Activated CD4-positive, alpha-beta T cell treated with anti-CD3 and anti-CD28 coated beads, Interleukin-2, amount 10 ng/mL, durations not matched to agents 7 days and 5 days (primary cell): Measurements from ENCODE around the gene EDAR. TPM values are rescaled to one million over a fixed set of nuclear protein-coding genes. Genes with fewer than 3 reads are reported as not detected.

Source experiments
- CTCF ChIA-PET: fragments of 350-600 bp; sonication (Branson Sonifier 250); formaldehyde crosslinking; loops from one replicate; lab custom pipeline; 2021; ENCODE audit warnings: antibody characterized with exemption; lab: Charles Lee
- POLR2A ChIA-PET: fragments of 350-600 bp; sonication (Branson Sonifier 250); formaldehyde crosslinking; loops from one replicate; lab custom pipeline; 2021; ENCODE audit warnings: antibody characterized with exemption; lab: Charles Lee
- DNase-seq: peaks from one replicate; pipeline ENCODE4 v3.0.0-alpha.2; 2020
- H3K27ac Mint-ChIP-seq: one replicate; pipeline ENCODE4 v1.8.0; 2021; ENCODE audit warnings: mild to moderate bottlenecking, moderate library complexity, mixed read lengths
- H3K27me3 Mint-ChIP-seq: one replicate; pipeline ENCODE4 v1.8.0; 2021; ENCODE audit warnings: mixed read lengths
- H3K36me3 Mint-ChIP-seq: one replicate; pipeline ENCODE4 v1.8.0; 2021; ENCODE audit warnings: low read depth, mixed read lengths
- H3K4me1 Mint-ChIP-seq: one replicate; pipeline ENCODE4 v1.8.0; 2021; ENCODE audit warnings: mixed read lengths
- H3K4me3 Mint-ChIP-seq: one replicate; pipeline ENCODE4 v1.8.0; 2021; ENCODE audit warnings: mild to moderate bottlenecking, moderate library complexity, mixed read lengths
- H3K9me3 Mint-ChIP-seq: one replicate; pipeline ENCODE4 v1.8.0; 2021; ENCODE audit warnings: mixed read lengths
- total RNA-seq, 2 experiments: library from RNA; stranded (reverse); gene quantifications; one replicate each; pipeline ENCODE4 v1.2.3, GENCODE V29; 2021

The EDAR gene
- total RNA-seq, 2 experiments from 2014 or later = 0.87 TPM

DNA sequence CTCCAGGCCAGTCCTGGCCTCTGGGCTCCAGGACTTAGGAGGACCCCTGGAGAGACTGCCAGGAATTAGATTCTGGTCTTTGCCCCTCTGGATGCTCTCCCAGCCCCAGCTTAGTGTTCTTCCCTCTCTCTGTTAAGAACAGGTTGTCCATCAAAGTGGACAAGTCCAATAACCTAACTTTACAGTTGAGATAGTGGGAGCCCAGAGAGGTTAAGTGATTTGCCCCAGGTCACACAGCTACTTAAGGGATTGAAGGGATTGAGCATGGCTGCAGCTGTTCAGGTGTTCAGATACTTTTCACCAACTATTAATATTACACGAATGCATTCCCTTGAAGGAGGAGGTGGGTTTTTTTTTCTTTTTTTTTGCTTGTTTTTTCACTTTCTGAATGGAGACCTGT lies 57.6 kb downstream of the EDAR start:
- POLR2A ChIA-PET = no interaction called here
- H3K4me3 Mint-ChIP-seq = no peak overlapping the region
- no peaks in the 10 kb centered on the region for H3K27me3 Mint-ChIP-seq
- CTCF ChIA-PET = no interaction called here
- no peaks in the 10 kb centered on the region for H3K4me1 Mint-ChIP-seq
- no peak for DNase-seq
- H3K27ac Mint-ChIP-seq = peak overlapping the region; percentile 11
- H3K9me3 Mint-ChIP-seq = no peaks in the 10 kb centered on the region
- no peaks in the 10 kb centered on the region for H3K36me3 Mint-ChIP-seq

DNA sequence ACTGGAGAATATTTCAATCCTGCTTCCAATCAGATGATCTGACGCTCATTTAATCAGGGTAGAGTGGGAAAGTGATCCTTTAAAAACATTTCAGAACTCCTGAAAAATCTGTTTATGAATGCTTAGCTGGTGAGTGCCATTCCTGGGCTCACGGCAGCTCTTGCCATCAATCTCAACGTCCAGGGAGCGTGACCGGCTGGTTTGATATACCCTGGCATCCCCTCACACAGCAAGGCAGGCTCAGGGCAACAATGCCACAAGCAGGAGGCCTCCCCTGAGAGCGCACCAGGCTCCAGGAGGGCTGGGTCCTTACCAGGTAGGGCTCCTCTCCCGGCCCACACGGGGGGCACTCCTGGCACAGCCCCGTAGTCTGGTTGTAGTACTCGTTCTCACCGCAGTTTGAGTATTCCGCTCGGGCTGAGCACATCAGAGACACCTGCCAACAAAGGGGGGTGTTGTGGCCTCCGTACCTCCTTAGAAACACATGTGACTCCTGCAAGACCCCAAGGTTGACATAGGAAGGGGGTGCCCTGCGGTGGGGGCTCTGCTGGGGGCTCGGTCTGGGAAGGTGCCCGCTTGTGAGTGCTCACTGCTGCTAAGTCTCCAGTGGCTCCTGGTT lies 59.1 kb downstream of the EDAR start:
- Mint-ChIP-seq H3K4me1 (no peaks in the 10 kb centered on the region), H3K9me3 (no peaks in the 10 kb centered on the region), H3K27ac (no peak overlapping the region), H3K36me3 (no peaks in the 10 kb centered on the region), H3K4me3 (no peak overlapping the region), H3K27me3 (no peaks in the 10 kb centered on the region)
- ChIA-PET CTCF (interaction anchor here (1.0 kb wide), 1 partner anchor 57 kb away, joined by 3 read pairs; no protein-coding TSS in a partner anchor), POLR2A (no interaction called here)
- DNase-seq = no peak

DNA sequence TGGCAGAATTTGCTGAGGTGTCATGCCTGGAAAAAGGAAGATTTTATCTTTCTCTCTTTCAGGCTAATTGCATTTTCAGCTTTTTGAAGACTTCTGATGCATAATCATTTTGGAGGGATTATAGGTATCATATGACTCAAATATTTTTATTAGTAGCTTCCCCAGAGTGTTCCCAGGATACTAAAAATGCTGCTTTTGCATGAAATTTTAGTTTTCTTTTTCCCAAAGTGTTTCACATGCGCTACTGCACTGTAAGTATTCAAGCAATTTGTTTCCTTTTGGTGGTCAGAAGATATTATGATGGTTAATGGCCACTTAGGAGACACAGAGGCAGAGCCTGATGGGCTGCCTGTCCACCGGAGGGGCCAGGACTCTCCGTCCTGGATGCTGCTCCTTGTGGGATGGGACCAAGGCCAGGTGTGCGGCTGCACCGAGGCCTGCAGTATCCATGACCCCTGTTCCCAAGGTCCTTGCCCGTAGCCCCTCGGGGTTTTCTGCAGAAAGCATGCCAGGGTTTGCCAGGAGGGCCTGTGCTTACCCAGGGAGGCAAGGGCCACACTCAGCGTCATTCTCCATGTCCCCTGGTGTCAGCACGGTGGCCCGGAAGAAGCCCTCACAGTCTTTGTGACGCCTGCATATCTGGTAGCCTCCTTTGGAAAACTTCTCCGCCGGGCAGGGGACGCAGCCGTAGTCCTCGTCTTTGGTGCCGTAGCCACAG lies 60.2 kb downstream of the EDAR start:
- CTCF ChIA-PET = interaction anchor here (0.5 to 1.0 kb wide), 2 partner anchors 70 to 612 kb away, joined by 3 to 5 read pairs; no protein-coding TSS in a partner anchor
- POLR2A ChIA-PET = no interaction called here
- Mint-ChIP-seq H3K4me3 (no peak overlapping the region), H3K27ac (no peak overlapping the region), H3K36me3 (no peaks in the 10 kb centered on the region), H3K4me1 (no peaks in the 10 kb centered on the region), H3K9me3 (no peaks in the 10 kb centered on the region), H3K27me3 (no peaks in the 10 kb centered on the region)
- DNase-seq = no peak

DNA sequence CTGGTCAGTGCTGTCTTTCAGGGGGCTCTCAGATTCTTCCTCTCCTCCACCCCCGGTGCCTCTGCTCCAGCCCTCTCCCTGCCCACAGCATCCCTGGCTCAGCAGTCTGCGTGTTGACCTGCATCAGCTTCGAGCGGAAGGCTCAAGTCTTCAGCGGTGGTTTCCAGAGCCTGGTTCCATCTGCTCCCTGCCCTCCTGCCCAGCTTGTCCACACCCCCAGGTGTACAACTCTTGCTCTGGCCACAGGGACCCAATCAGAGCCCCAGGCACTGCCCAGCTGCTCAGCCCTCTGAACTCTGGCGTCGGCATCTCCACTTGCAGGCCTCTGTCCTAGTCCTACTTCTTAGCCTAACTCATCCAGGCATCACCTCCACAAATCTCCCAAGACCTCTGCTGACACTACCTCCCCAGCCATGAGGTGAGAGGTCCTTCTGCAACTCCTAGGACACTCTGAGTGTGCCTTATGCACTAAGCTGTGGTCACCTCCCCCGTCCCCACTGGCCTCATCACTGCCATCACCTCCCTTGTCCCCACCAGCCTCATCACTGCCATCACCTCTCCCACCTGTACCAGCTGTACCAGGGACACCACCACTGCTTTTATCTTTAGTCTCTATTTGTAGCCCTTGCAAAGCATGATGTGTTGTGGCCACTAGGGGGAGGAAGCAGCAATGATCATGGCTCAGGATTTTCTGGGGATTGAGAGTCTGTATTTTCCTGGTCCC lies 60.9 kb downstream of the EDAR start:
- Mint-ChIP-seq H3K27me3 (no peaks in the 10 kb centered on the region), H3K27ac (peak overlapping the region; percentile 4), H3K4me3 (no peak overlapping the region), H3K4me1 (no peaks in the 10 kb centered on the region), H3K9me3 (no peaks in the 10 kb centered on the region), H3K36me3 (no peaks in the 10 kb centered on the region)
- peak; percentile 60 for DNase-seq
- CTCF ChIA-PET = interaction anchor here (1.0 kb wide), 1 partner anchor 71 kb away, joined by 3 read pairs; no protein-coding TSS in a partner anchor
- POLR2A ChIA-PET = no interaction called here

DNA sequence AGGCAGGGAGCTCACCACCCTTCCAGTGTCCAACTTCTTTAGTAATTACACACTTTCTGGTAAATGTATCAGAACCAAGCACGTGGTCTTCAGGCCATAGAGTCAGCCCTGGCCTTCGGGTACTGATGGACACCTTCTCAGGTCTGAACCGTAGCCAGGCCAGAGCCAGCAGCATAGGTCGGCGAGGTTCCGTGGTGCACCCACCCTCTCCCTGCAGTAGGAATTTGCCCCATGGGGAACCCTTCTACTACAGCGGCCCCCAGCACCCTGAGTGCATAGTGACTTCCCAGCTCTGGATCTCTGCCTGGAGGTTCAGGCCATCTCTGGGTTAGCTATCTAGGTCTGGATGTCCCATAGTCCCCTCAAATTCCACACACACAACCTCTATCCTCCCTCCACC lies 61.6 kb downstream of the EDAR start:
- POLR2A ChIA-PET = interaction anchor here (0.5 kb wide), 1 partner anchor 41 kb away, joined by 5 read pairs; no protein-coding TSS in a partner anchor
- CTCF ChIA-PET = no interaction called here
- Mint-ChIP-seq H3K27ac (peak overlapping the region; percentile 4), H3K4me1 (no peaks in the 10 kb centered on the region), H3K27me3 (no peaks in the 10 kb centered on the region), H3K9me3 (no peaks in the 10 kb centered on the region), H3K4me3 (no peak overlapping the region), H3K36me3 (no peaks in the 10 kb centered on the region)
- no peak for DNase-seq

DNA sequence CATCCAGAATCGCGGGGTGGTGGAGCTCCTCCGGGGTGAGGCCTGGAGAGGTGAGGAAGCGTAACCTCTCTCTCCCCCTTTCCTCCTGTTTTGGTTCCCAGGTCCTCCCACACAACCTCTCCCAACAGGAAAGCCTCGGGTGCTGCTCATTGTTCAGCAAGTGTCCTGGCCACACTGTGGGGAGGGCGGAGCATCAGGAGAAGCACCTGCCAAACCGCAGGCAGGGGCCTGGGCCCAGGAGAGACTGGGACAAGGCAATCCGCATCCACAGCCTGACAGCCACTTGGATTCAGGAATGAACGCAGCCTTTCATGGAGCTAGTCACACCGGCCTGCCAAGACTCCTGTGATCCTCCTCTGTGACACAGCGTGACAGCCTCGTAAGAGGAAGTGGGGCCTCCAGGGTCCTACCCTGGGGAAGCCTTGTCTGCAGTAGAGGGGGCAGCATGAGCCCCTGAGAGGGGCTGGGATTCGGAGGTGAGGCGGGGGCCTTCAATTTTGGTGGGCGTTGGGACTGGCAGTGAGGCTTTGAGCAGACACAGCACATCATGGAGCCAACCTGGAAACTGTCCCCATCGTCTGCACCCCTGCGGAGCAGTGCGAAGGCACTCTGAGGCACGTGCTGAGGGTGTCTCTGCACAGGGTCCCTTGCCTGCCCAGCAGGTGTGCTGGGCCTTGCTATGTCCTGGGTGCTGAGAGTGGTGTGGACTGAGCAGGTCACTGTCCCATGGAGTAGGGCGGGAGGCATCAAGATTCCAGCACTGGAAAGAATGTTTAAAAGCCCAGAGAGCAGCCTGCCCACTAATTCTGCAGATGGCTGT lies 62.2 kb downstream of the EDAR start:
- no peak overlapping the region for H3K4me3 Mint-ChIP-seq
- H3K9me3 Mint-ChIP-seq = no peaks in the 10 kb centered on the region
- no peaks in the 10 kb centered on the region for H3K4me1 Mint-ChIP-seq
- POLR2A ChIA-PET = interaction anchor here (0.5 kb wide), 1 partner anchor 42 kb away, joined by 5 read pairs; no protein-coding TSS in a partner anchor
- H3K36me3 Mint-ChIP-seq = no peaks in the 10 kb centered on the region
- no peaks in the 10 kb centered on the region for H3K27me3 Mint-ChIP-seq
- H3K27ac Mint-ChIP-seq = no peak overlapping the region
- DNase-seq = no peak
- CTCF ChIA-PET = no interaction called here

DNA sequence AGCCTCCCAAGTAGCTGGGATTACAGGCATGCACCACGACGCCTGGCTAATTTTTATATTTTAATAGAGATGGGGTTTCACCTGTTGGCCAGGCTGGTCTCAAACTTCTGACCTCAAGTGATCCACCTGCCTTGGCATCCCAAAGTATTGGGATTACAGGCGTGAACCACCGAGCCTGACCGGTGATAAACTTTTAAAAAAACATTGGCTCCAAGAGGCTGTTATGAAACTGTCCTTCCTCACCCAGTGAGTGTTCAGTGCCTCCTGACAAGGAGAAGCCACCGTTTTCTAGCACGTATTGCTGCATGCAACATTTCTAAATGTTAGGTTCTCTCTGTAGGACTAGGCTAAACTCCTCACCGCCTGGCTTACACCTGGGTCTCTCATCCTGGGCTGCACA lies 63.3 kb downstream of the EDAR start:
- Mint-ChIP-seq H3K36me3 (no peaks in the 10 kb centered on the region), H3K4me1 (no peaks in the 10 kb centered on the region), H3K27me3 (no peaks in the 10 kb centered on the region), H3K27ac (no peak overlapping the region), H3K9me3 (no peaks in the 10 kb centered on the region), H3K4me3 (no peak overlapping the region)
- POLR2A ChIA-PET = no interaction called here
- DNase-seq = no peak
- CTCF ChIA-PET = no interaction called here

DNA sequence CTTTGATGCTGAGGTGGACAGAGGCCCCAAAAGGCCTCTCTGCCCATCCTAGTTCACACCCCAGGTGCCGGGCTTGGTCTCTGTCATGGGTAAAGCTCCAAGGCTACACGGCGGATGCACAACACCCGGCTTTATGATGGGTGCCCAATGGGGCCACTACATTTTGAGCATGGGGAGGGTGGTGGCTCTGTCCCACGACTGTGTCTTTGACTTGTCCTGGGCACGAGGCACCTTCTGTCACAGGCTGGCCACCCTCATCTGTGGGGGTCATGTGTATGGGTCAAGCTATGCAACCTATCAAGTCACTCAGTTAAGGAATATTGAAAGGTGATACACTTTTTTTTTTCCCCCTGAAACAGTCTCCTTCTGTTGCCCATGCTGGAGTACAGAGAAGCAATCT lies 63.7 kb downstream of the EDAR start:
- Mint-ChIP-seq H3K9me3 (no peaks in the 10 kb centered on the region), H3K27ac (no peak overlapping the region), H3K4me1 (no peaks in the 10 kb centered on the region), H3K4me3 (no peak overlapping the region), H3K36me3 (no peaks in the 10 kb centered on the region), H3K27me3 (no peaks in the 10 kb centered on the region)
- POLR2A ChIA-PET = no interaction called here
- DNase-seq = no peak
- CTCF ChIA-PET = no interaction called here

DNA sequence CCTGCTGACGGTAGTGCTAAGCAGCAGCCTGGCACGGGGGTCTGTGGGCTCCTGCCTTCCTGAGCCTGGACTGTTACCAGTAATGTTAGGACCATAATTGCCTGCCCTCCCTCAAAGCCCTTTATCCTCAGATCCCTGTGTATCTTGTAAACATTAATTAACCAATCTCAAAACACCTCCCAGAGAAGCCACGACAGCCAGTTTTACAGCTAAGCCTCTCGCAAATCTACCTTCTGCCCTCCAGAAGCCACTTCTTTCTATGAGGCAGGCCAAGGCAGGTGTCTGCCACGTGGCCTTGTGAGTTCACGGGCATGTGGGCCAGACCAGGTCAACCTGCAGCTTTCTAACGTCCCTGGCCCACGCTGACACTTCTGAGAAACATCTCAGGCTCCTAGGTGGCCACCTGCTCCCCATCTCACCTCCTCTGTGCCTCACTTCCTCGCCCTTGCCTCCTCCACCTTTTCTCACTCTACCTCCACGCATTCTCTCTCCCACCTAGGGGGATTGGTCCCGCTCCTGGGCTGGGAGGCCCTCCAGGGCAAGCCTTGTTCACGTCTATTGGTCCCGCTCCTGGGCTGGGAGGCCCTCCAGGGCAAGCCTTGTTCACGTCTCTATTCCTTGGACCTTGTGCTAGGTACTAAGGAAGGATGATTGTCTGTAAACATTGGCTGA lies 64.3 kb downstream of the EDAR start:
- ChIA-PET CTCF (no interaction called here), POLR2A (no interaction called here)
- Mint-ChIP-seq H3K36me3 (no peaks in the 10 kb centered on the region), H3K4me3 (no peak overlapping the region), H3K9me3 (no peaks in the 10 kb centered on the region), H3K27ac (no peak overlapping the region), H3K27me3 (no peaks in the 10 kb centered on the region), H3K4me1 (no peaks in the 10 kb centered on the region)
- DNase-seq = no peak

DNA sequence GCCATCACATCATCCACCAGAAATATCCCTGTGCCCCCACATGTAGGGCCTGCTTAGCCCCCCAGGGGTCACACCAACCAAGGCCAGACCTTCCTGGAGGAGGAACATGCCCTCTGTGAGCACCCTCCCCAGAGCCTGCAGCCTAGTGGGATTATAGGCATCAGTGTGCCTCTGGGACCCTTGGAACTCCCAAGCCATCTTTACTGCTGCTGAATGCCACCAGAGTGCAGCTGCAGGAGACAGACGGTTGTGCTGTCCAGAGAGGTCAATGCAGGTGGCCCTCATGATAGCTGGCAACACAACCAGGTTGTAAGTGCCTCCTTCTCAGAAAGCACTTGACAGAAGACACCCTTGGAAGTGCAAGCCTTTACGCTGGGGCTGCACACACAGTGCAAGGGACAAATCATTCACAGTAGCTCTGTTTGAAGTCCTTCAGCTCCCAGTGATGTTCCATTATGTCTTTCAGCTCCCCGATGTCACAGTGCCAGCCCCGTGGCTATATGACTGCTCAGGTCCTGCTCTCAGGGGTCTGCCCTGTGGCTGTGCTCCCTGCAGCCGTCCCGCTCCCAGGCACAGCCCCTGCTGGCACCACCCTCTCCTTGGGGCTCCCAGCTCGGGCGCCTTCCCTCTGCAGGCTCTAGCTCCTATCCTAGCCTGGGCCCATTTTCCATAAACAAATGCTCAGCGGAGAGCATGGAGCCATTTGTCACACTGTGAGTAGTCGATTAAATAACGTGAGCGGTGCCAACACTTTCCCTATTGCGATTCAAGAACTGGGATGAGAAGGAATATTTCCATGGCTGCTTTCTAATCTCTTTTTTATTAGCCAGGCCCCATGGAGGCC lies 65.1 kb downstream of the EDAR start:
- POLR2A ChIA-PET = no interaction called here
- CTCF ChIA-PET = interaction anchor here (1.0 to 1.1 kb wide), 2 partner anchors 9 to 12 kb away, joined by 3 read pairs; no protein-coding TSS in a partner anchor
- Mint-ChIP-seq H3K36me3 (no peaks in the 10 kb centered on the region), H3K4me3 (no peak overlapping the region), H3K4me1 (no peaks in the 10 kb centered on the region), H3K27ac (no peak overlapping the region), H3K9me3 (no peaks in the 10 kb centered on the region), H3K27me3 (no peaks in the 10 kb centered on the region)
- no peak for DNase-seq

DNA sequence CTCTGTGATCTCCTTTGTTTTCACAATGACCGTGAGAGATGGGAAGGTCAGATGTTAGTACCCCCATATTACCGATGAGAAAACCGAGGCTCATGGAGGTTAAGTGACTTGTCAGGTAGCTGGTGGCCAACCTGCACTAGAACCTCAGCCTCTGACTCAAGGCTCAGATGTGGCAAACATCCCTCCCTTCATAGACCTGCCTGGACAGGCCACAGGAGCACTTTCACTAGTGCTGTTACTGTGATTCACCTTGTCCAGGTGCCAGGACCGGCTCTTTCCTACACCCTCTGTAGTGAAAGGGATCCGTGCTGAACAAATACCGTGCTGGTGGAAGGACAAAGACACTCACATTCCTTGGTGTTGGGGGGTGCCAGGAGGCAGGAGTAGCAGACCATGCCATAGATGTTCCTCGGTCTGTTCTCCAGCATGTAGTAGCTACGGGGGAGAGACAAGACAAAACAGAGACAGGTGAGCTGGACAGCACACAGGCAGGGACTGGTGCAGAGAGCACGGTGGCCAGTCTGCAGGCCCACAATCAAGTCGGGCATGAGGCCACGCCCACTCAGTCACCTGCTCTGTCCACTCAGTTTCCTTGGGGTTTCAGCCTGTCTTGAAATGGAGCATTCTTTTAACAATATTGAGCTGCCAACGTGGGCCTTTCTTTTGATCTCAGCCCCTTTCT lies 65.9 kb downstream of the EDAR start:
- no peak overlapping the region for H3K4me3 Mint-ChIP-seq
- H3K27me3 Mint-ChIP-seq = no peaks in the 10 kb centered on the region
- H3K4me1 Mint-ChIP-seq = no peaks in the 10 kb centered on the region
- no peak overlapping the region for H3K27ac Mint-ChIP-seq
- ChIA-PET CTCF (interaction anchor here (1.0 to 1.1 kb wide), 2 partner anchors 8 to 11 kb away, joined by 3 read pairs; no protein-coding TSS in a partner anchor), POLR2A (no interaction called here)
- no peaks in the 10 kb centered on the region for H3K9me3 Mint-ChIP-seq
- H3K36me3 Mint-ChIP-seq = no peaks in the 10 kb centered on the region
- no peak for DNase-seq
